AG10803 (cell line): Measurements from ENCODE around the gene DMRT3.

Experiments used
- DNase-seq: peaks from one replicate; pipeline ENCODE4 v3.0.0; 2010; ENCODE audit warnings: low read depth
- H3K4me3 ChIP-seq: 2 replicates; pipeline ENCODE4 v1.5.1; 2011; ENCODE audit warnings: mild to moderate bottlenecking, low read length, control low read depth
- CTCF ChIP-seq: conservative IDR thresholded peaks from 2 replicates; pipeline ENCODE4 v1.5.1; 2011; ENCODE audit warnings: mild to moderate bottlenecking, low read length, control low read depth, inconsistent platforms

DMRT3 gene

GRCh38 chr9:962023-962422, 14.4 kb upstream of the DMRT3 start:
- no peak for DNase-seq
- H3K4me3 ChIP-seq = no peak overlapping the region
- no peak for TF ChIP-seq CTCF

GRCh38 chr9:965497-965896, 11.0 kb upstream of the DMRT3 start:
- no peak for DNase-seq
- TF ChIP-seq CTCF = no peak

GRCh38 chr9:966870-967269, 9.6 kb upstream of the DMRT3 start:
- DNase-seq = no peak
- TF ChIP-seq CTCF = no peak
- no peak overlapping the region for H3K4me3 ChIP-seq

More at GRCh38 chr9:965497-965896, 11.0 kb upstream of the DMRT3 start:
- no peak overlapping the region for H3K4me3 ChIP-seq

- no peak for TF ChIP-seq CTCF
- no peak for DNase-seq
- H3K4me3 ChIP-seq = no peak overlapping the region
Observed at GRCh38 chr9:967436-967835, 9.0 kb upstream of the DMRT3 start.

- H3K4me3 ChIP-seq = no peak overlapping the region
- no peak for DNase-seq
Observed at GRCh38 chr9:967903-968641, 8.4 kb upstream of the DMRT3 start.

GRCh38 chr9:969310-970150, 6.9 kb upstream of the DMRT3 start:
- TF ChIP-seq CTCF = no peak
- no peak overlapping the region for H3K4me3 ChIP-seq
- no peak for DNase-seq

More at GRCh38 chr9:967903-968641, 8.4 kb upstream of the DMRT3 start:
- TF ChIP-seq CTCF = no peak
